Measurements from ENCODE around the gene PRPF39. TPM values are rescaled to one million over a fixed set of nuclear protein-coding genes. Genes with fewer than 3 reads are reported as not detected.
A peak's percentile ranks its signal among the peaks of the same experiment; 100 is the strongest.

PRPF39 gene
- total RNA-seq, 1 experiment from 2014 or later, result 32.3 TPM

DNA sequence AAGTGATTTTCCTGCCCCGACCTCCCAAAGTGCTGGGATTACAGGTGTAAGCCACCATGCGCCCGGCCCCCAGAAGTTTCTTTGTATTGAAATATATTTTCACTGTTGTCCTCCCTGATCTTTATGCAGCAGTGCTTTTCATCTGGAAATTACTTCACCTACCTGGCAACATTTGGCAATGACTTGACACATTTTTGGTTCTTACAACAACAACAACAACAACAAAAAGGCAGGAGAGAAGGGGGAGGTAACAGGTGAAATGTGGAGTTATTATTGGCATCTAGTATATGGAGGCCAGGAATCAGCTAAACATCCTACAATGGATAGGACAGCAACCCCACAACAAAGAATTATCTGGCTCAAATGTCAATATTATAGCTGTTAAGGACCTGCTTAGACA, 65.7 kb downstream of the PRPF39 start:
- TF ChIP-seq, protein P1, sequence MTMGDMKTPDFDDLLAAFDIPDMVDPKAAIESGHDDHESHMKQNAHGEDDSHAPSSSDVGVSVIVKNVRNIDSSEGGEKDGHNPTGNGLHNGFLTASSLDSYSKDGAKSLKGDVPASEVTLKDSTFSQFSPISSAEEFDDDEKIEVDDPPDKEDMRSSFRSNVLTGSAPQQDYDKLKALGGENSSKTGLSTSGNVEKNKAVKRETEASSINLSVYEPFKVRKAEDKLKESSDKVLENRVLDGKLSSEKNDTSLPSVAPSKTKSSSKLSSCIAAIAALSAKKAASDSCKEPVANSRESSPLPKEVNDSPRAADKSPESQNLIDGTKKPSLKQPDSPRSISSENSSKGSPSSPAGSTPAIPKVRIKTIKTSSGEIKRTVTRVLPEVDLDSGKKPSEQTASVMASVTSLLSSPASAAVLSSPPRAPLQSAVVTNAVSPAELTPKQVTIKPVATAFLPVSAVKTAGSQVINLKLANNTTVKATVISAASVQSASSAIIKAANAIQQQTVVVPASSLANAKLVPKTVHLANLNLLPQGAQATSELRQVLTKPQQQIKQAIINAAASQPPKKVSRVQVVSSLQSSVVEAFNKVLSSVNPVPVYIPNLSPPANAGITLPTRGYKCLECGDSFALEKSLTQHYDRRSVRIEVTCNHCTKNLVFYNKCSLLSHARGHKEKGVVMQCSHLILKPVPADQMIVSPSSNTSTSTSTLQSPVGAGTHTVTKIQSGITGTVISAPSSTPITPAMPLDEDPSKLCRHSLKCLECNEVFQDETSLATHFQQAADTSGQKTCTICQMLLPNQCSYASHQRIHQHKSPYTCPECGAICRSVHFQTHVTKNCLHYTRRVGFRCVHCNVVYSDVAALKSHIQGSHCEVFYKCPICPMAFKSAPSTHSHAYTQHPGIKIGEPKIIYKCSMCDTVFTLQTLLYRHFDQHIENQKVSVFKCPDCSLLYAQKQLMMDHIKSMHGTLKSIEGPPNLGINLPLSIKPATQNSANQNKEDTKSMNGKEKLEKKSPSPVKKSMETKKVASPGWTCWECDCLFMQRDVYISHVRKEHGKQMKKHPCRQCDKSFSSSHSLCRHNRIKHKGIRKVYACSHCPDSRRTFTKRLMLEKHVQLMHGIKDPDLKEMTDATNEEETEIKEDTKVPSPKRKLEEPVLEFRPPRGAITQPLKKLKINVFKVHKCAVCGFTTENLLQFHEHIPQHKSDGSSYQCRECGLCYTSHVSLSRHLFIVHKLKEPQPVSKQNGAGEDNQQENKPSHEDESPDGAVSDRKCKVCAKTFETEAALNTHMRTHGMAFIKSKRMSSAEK (CRISPR knock-in tag; IDR thresholded peaks at IDR 0.05; ENCODE audit: borderline replicate concordance), result no peak
- no peak for TF ChIP-seq ZNF219 (CRISPR knock-in tag; IDR thresholded peaks at IDR 0.05; ENCODE audit: borderline replicate concordance)
- no peak for TF ChIP-seq JAZF1 (CRISPR knock-in tag; IDR thresholded peaks at IDR 0.05)
- POLR2A ChIA-PET, result no interaction called here
- H3K4me1 Mint-ChIP-seq, result peaks cover 8% of the 10 kb centered on the region
- no peaks in the 10 kb centered on the region for H3K9me3 Mint-ChIP-seq
- H3K36me3 Mint-ChIP-seq, result peaks cover 15% of the 10 kb centered on the region
- CTCF ChIA-PET, result no interaction called here
- ATAC-seq (no peak), DNase-seq (ENCODE audit: low spot score) (no peak)
- H3K27me3 Mint-ChIP-seq (ENCODE audit: low read depth), result no peaks in the 10 kb centered on the region
- H3K4me3 Mint-ChIP-seq, result no peak overlapping the region
- peak overlapping the region; percentile 11; the same call in 1 of the 2 replicates for H3K27ac Mint-ChIP-seq

DNA sequence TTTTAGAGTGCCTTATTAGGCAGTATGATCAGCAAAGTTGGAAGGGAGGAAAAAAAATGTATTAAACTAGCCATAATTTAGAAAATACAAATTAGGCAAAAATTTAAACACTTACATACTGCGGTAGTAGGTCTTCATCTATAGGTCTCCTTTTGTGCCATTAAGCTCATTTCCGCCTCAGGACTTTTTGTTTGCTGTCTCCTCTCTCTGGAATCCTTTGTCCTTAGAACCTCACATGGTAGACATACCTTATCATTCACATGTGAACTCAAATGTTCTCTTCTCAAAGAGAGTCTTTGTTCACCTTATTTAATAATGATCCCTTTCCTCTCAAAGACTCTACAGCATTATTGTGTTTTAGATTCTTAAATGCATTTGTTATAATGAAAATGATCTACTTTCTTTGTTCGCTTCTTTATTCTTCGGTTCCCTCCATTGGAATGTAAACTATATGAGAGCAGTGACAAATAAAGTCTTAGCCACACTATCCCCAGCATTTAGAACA, 66.5 kb downstream of the PRPF39 start:
- Mint-ChIP-seq H3K27ac (peak overlapping the region; percentile 89), H3K9me3 (no peaks in the 10 kb centered on the region), H3K27me3 (ENCODE audit: low read depth) (no peaks in the 10 kb centered on the region), H3K4me3 (no peak overlapping the region), H3K4me1 (peaks cover 8% of the 10 kb centered on the region), H3K36me3 (peaks cover 6% of the 10 kb centered on the region)
- POLR2A ChIA-PET, result no interaction called here
- DNase-seq (ENCODE audit: low spot score), result no peak
- no peak for TF ChIP-seq NFE2L1 (CRISPR knock-in tag; IDR thresholded peaks at IDR 0.05)
- TF ChIP-seq, protein P2, sequence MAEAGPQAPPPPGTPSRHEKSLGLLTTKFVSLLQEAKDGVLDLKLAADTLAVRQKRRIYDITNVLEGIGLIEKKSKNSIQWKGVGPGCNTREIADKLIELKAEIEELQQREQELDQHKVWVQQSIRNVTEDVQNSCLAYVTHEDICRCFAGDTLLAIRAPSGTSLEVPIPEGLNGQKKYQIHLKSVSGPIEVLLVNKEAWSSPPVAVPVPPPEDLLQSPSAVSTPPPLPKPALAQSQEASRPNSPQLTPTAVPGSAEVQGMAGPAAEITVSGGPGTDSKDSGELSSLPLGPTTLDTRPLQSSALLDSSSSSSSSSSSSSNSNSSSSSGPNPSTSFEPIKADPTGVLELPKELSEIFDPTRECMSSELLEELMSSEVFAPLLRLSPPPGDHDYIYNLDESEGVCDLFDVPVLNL (CRISPR knock-in tag; IDR thresholded peaks at IDR 0.05; ENCODE audit: borderline replicate concordance, low read depth), result no peak
- no peak for TF ChIP-seq CREB1 (CRISPR knock-in tag; IDR thresholded peaks at IDR 0.05)
- TF ChIP-seq GTF2I (CRISPR knock-in tag; conservative IDR thresholded peaks at IDR 0.05), result no peak
- no peak for TF ChIP-seq JAZF1 (CRISPR knock-in tag; IDR thresholded peaks at IDR 0.05)
- TF ChIP-seq, protein P3, sequence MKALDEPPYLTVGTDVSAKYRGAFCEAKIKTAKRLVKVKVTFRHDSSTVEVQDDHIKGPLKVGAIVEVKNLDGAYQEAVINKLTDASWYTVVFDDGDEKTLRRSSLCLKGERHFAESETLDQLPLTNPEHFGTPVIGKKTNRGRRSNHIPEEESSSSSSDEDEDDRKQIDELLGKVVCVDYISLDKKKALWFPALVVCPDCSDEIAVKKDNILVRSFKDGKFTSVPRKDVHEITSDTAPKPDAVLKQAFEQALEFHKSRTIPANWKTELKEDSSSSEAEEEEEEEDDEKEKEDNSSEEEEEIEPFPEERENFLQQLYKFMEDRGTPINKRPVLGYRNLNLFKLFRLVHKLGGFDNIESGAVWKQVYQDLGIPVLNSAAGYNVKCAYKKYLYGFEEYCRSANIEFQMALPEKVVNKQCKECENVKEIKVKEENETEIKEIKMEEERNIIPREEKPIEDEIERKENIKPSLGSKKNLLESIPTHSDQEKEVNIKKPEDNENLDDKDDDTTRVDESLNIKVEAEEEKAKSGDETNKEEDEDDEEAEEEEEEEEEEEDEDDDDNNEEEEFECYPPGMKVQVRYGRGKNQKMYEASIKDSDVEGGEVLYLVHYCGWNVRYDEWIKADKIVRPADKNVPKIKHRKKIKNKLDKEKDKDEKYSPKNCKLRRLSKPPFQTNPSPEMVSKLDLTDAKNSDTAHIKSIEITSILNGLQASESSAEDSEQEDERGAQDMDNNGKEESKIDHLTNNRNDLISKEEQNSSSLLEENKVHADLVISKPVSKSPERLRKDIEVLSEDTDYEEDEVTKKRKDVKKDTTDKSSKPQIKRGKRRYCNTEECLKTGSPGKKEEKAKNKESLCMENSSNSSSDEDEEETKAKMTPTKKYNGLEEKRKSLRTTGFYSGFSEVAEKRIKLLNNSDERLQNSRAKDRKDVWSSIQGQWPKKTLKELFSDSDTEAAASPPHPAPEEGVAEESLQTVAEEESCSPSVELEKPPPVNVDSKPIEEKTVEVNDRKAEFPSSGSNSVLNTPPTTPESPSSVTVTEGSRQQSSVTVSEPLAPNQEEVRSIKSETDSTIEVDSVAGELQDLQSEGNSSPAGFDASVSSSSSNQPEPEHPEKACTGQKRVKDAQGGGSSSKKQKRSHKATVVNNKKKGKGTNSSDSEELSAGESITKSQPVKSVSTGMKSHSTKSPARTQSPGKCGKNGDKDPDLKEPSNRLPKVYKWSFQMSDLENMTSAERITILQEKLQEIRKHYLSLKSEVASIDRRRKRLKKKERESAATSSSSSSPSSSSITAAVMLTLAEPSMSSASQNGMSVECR (CRISPR knock-in tag; IDR thresholded peaks at IDR 0.05; ENCODE audit: borderline replicate concordance), result no peak
- CTCF ChIA-PET, result no interaction called here
- no peak for ATAC-seq

DNA sequence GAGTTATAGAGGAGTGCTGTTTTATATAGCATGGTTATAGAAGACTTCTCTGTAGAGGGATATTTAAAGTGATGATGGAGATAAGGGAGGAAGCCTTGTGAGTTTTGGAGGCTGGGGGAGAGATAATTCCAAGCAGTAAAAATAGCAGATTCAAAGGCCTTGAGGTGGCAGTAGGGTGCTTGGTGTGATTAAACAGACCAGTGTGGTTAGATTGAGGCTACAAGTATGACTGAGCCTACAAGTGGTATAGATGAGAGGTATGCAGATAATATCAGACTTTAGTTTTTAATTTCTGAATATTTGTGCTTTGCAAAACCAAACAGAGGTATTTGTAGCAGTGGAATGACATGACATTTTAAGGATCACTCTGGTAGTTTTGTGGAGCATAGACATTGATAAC, 72.2 kb downstream of the PRPF39 start:
- DNase-seq (ENCODE audit: low spot score) (no peak), ATAC-seq (no peak)
- no peaks in the 10 kb centered on the region for H3K9me3 Mint-ChIP-seq
- H3K4me1 Mint-ChIP-seq, result no peaks in the 10 kb centered on the region
- H3K36me3 Mint-ChIP-seq, result peaks cover 3% of the 10 kb centered on the region; the same call in 1 of the 2 replicates
- ChIA-PET CTCF (interaction anchor here (0.6 kb wide), 1 partner anchor 209 kb away, joined by 6 read pairs; no protein-coding TSS in a partner anchor), POLR2A (no interaction called here)
- H3K4me3 Mint-ChIP-seq, result no peak overlapping the region
- no peak overlapping the region for H3K27ac Mint-ChIP-seq
- H3K27me3 Mint-ChIP-seq (ENCODE audit: low read depth), result no peaks in the 10 kb centered on the region
- no peak for TF ChIP-seq NR1H2 (CRISPR knock-in tag; IDR thresholded peaks at IDR 0.05)
- TF ChIP-seq, protein P2 (CRISPR knock-in tag; IDR thresholded peaks at IDR 0.05; ENCODE audit: borderline replicate concordance, low read depth), result no peak
- no peak for TF ChIP-seq RORB (CRISPR knock-in tag; IDR thresholded peaks at IDR 0.05)
- TF ChIP-seq CBFB (CRISPR knock-in tag; IDR thresholded peaks at IDR 0.05; ENCODE audit: low read depth), result no peak
- no peak for TF ChIP-seq ZNF396 (CRISPR knock-in tag; IDR thresholded peaks at IDR 0.05; ENCODE audit: borderline replicate concordance)
- no peak for TF ChIP-seq ZNF263 (CRISPR knock-in tag; IDR thresholded peaks at IDR 0.05; ENCODE audit: low read depth)
- TF ChIP-seq, protein P4, sequence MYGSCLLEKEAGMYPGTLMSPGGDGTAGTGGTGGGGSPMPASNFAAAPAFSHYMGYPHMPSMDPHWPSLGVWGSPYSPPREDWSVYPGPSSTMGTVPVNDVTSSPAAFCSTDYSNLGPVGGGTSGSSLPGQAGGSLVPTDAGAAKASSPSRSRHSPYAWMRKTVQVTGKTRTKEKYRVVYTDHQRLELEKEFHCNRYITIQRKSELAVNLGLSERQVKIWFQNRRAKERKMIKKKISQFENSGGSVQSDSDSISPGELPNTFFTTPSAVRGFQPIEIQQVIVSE (CRISPR knock-in tag; IDR thresholded peaks at IDR 0.05; ENCODE audit: borderline replicate concordance), result no peak
- no peak for TF ChIP-seq ZNF317 (CRISPR knock-in tag; IDR thresholded peaks at IDR 0.05; ENCODE audit: borderline replicate concordance, low read depth)
- TF ChIP-seq, protein P5, sequence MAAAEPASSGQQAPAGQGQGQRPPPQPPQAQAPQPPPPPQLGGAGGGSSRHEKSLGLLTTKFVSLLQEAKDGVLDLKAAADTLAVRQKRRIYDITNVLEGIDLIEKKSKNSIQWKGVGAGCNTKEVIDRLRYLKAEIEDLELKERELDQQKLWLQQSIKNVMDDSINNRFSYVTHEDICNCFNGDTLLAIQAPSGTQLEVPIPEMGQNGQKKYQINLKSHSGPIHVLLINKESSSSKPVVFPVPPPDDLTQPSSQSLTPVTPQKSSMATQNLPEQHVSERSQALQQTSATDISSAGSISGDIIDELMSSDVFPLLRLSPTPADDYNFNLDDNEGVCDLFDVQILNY (CRISPR knock-in tag; IDR thresholded peaks at IDR 0.05), result no peak
- TF ChIP-seq, protein P6, sequence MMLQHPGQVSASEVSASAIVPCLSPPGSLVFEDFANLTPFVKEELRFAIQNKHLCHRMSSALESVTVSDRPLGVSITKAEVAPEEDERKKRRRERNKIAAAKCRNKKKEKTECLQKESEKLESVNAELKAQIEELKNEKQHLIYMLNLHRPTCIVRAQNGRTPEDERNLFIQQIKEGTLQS (CRISPR knock-in tag; conservative IDR thresholded peaks at IDR 0.05), result no peak
